GM19238 (cell line): Measurements from ENCODE around the gene TXNL4B.
"Not testable (repeated sequence)": the region's sequence is repeated elsewhere in the genome, so short reads cannot be mapped to it uniquely, and the experiment has no call there.

Experiments
- DNase-seq: peaks from one replicate; pipeline ENCODE4 v3.0.0; 2011; ENCODE audit warnings: low spot score; ENCODE audit not compliant: insufficient read length

The TXNL4B gene

DNA sequence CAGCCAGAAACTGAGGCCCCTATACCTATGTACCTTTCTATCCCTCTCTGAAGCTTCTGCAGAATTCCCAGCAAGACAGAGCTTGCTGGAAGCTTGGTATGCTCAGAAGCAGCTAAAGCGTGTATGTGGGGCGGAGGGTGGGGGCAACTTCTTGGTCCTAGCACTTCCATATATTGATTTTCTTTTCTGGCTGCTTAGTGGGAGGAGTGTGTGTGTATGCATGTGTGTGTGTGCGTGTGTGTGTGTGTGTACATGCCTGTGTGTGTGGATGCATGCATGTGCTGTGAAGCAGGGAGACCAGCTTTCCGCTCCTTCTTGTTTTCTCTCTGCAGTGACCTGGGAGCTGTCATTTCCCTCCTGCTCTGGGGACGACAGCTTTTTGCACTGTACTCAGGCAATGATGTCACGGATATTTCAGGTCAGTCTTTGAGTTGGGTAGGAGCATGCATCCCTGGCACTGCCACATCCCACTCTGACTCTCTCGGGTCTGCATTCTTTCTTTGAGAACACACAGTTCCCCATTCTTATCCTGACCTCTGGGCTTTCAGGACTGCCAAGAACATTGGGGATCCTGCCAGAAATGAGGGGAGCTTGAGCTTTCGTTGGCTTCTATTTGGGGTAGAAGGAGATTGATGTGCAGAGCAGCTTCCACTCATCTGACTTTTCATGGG is 19.7 kb downstream of the TXNL4B start:
- no peak for DNase-seq

DNA sequence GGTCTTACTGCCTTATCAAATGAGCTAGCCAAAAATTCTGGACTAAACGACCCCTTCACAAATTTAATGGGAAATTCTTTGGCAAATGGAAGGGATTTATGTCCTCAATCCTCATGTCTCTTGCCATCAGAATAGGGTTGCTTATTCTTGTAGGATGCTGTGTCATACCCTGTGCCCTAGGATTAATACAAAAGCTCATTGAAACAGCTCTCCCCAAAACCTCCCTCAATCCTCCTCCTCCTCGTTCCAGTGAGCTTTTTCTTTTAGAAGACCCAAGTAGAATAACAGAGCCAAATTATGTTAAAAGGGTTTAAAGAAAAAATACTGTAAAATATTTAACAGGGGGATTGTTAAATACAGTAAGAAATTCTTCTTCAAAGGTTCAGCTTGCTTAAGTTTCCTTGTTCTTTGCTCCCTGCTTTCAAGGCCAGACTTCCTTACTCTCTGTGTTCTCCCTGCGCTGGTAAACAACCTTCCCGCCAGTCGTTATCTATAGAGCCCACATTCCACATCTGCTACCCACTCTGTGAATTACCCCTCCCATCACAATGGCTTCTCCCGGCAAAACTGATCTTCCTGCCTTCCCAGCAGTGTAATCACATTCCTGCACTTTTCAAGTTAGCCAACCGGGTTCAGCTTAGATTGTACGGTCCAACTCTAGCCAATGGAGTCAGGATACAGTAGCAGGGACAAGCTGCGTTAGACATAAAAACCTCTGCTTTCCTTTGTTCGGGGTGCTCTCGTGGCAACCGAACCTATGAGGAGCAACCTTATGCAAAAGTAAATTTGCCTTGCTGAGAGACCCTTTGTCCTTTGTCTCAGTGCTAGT is 20.7 kb downstream of the TXNL4B start:
- no peak for DNase-seq

DNA sequence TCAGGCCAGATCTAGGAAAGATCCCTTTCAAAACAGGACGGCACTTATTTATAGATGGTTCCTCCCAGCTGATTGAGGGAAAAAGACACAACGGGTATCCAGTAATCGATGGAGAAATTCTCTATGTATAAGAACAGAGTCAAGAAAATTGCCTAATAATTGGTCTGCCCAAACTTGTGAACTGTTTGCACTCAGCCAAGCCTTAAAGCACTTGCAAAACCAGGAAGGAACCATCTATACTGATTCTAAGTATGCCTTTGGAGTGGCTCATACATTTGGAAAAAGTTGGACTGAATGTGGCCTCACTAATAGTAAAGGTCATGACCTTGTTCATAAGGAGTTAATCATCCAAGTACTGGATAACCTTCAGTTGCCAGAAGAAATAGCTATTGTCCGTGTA is 24.5 kb downstream of the TXNL4B start:
- DNase-seq: no peak

DNA sequence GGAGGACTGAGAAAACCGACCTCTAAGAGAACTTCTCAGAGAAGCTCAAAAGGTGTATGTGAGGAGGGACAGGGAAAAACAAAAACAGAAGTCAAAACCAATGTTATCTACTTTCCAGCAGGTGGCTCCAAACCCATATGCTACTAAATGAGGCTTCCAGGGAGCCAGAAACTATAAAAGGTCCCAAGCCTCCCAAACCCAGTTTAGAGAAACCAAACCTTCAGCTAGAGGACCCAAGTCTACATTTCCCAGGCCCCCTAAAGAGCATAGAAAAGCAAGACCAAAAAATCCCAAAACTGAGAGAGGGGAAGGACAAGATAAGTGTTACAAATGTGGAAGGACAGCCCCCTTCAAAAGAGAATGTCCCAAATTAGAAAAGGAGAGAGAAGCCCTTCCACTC is 26.7 kb downstream of the TXNL4B start:
- DNase-seq: peak; percentile 67

DNA sequence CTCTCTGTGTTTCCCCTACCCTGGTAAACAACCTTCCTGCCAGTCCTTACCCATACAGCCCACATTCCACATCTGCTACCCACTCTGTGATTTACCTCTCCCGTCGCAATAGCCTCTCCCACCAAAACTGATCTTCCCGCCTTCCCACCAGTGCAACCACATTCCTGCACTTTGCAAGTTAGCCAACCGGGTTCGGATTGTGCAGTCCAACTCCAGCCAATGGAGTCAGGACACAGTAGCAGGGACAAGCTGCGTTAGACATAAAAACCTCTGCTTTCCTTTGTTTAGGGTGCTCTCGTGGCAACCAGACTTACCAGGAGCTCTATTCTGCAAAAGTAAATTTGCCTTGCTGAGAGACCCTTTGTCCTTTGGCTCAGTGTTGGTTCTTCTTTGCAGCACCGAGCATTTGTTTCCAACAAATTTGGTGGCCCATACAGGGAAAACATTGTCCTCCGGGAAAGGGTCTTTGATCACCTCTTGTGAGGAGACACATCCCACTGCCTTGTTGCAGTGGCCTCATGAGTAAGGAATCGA is 29.0 kb downstream of the TXNL4B start:
- DNase-seq: no peak

DNA sequence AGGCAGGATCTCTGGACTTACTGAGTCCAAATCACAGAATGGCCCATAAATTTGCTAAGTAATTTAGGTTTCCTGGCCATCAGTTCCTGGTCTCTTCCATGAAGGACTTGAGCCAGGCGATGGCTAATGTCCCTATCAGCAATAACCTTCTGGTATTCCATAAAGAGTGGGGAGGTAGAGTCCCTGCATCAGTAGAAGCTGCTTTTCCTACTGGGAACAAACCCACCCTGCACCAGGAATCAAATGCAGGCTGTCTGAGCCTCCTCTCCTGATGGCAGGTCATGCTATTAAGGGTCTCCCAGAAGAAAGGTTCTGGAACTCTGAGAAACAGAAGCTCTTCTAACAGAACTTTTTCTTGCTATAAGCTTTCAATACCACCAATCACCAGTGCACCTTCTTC is 31.9 kb downstream of the TXNL4B start:
- no peak for DNase-seq

DNA sequence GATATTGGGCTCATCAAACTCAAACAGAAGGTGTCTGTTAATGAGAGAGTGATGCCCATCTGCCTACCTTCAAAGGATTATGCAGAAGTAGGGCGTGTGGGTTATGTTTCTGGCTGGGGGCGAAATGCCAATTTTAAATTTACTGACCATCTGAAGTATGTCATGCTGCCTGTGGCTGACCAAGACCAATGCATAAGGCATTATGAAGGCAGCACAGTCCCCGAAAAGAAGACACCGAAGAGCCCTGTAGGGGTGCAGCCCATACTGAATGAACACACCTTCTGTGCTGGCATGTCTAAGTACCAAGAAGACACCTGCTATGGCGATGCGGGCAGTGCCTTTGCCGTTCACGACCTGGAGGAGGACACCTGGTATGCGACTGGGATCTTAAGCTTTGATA is 33.0 kb downstream of the TXNL4B start:
- DNase-seq: no peak

DNA sequence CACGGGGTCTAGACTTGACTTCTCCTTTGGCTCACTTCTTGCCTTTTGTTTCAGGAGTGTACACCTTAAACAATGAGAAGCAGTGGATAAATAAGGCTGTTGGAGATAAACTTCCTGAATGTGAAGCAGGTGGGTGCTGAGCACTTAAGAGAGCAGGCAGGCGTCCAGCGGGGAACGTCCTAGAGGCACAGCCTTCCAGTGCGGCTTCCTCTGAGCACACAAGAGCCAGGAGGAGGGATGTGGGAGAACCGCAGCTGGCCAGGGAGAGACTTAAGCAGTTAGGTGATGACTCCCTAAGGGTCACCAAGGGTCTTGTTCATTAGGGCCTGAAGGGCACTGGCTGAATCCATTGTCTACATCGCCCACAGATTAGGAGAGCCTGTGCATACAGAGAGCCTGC is 34.4 kb downstream of the TXNL4B start:
- DNase-seq: not testable (repeated sequence)

DNA sequence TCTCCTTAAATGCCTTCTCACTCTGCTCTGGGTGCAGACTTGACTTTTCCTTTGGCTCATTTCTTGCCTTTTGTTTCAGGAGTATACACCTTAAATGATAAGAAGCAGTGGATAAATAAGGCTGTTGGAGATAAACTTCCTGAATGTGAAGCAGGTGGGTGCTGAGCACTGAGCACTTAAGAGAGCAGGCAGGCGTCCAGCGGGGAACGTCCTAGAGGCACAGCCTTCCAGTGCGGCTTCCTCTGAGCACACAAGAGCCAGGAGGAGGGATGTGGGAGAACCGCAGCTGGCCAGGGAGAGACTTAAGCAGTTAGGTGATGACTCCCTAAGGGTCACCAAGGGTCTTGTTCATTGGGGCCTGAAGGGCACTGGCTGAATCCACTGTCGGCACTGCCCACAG is 36.1 kb downstream of the TXNL4B start:
- not testable (repeated sequence) for DNase-seq

DNA sequence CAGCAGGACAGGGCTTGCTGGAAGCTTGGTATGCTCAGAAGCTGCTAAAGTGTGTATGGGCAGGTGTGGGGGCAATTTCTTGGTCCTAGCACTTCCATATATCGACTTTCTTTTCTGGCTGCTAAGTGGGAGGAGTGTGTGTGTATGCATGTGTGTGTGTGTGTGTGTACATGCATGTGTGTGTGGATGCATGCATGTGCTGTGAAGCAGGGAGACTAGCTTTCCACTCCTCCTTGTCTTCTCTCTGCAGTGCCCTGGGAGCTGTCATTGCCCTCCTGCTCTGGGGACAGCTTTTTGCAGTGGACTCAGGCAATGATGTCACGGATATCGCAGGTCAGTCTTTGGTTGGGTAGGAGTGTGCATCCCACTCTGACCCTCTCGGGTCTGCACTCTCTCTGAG is 37.5 kb downstream of the TXNL4B start:
- no peak for DNase-seq

DNA sequence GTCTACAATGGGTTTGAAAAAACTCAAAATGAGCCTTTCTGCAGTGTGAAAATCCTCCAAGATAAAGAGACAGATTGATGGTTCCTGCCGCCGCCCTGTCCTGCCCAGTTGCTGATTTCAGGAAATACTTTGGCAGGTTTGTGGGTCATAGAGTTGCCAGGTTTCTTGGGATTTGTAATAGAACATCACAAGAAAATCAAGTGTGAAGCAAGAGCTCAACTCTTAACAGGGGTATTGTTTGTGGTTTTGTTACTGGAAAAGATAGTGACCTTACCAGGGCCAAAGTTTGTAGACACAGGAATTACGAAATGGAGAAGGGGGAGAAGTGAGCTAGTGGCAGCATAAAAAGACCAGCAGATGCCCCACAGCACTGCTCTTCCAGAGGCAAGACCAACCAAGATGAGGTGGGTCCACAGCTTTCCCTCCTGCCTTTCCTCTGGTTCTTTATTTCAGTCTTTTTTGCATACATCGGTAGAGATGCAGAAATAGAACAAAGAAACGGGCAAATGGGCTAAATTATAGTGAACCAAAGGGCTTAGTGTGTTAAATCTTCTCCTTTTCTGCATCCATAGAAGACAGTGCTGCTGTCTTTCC is 39.1 kb downstream of the TXNL4B start, which contains the start of gene HP:
TSS of gene HP (plus strand) at position 252 of the 594 bp plus-strand sequence. CDS start at position 400, 148 bp downstream.
- DNase-seq: not testable (repeated sequence)

DNA sequence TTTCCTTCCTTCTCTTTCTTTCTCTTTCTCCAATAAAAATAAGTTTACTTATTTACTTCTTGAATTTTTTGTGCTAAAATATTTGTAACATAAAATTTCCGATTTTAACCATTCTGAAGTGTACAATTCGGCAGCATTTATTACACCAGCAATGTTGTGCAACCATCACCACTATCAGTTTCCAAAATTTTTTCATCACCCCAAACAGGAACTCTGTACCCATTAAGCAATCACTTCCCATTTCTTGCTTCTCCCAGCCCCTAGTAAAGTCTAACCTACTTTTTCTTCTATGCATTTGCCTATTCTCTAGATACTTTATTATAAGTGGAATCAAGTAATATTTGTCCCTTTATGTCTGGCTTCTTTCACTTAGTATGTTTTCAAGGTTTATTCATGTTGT is 41.6 kb downstream of the TXNL4B start:
- DNase-seq: no peak

DNA sequence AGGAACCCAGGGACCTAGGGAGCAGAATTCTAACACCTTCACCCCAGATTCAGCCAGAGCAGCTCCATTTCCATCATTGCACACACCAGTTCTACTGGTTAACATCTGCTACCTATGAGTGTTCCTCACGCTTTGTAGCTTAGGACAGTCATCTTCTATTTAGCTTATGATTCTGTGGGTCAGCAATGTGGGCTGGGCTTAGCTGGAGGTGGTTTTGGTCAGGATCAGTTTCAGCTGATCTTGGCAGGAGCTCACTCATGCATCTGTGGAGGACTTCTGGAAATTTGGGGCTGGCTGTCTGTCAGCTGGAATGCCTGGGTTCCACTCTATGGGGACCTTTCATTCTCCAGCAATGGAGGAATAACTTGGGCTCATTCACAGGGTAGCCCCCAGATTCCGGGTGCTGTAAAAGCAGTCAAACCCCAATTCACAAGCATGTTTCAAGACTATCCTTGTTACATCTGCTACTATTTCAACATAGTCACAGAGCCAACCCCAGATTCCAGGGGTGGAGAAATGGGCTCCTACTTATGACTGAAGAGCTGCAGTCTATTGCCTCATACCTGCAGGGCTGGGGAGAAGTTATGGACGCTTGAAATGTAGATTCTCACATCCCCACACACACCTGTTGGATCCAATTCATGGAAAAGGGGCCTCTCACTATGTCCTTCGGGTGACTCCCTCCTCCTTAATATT is 42.5 kb downstream of the TXNL4B start:
- no peak for DNase-seq

DNA sequence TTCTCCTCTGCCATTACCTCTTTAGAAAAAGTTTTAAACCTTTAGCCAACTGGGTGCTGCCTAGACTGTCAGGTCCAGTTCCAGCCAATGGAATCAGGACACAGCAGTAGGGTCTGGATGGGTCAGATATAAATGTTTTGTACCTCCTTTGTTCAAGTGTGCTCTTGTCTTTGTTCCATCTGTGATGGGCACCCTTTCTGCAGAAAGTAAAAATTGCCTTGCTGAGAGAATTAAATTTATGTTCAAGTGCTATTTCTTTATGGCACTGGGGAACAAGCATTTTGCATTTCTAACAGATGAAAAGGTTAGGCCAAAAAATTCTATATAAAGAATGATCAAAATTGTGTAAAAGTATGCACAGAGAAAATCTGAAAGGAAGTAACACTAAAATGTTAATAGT is 44.3 kb downstream of the TXNL4B start:
- no peak for DNase-seq

DNA sequence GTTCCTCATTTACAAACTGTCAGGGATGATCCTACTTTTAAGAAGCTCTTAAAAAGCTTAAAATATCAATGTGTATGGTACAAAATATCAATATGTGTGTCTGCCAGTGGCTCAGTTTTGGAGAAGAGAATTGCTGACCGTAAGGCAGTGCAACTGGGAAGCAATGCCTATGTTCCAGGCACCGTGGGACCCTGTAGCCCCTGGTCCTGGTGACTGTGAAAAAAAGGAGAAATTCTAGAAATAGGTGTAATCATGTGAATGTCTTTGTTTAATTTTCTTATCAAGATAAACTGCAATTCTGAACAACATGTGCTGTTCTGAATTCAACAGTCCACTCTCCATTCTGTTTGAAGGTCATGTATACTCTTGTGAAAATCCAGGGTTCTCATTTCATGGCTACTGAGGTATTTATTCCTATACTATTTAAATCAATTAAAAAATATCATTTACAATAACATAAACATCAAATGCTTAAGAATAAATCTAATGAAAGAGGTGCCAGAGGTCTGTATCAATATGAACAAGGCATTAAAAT is 48.5 kb downstream of the TXNL4B start:
- DNase-seq: no peak

DNA sequence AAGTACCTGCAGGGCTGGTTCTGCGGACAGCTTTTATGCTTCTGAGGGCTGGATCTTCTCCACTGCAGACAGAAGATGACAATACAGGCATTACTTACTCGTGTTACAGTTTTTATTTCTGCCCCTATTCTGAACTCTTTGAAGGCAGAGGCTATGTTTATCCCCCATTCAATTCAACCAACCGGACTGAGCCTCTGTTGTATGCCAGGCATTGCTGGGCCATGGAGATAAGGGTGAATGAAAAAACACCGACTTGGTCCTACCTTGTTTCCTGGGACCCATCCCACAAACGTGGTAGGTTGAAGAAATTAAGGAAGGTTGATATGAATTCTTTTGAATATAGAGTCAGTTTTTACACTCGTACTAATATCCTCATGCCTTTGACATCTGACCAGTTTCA is 49.1 kb downstream of the TXNL4B start:
- DNase-seq: no peak

DNA sequence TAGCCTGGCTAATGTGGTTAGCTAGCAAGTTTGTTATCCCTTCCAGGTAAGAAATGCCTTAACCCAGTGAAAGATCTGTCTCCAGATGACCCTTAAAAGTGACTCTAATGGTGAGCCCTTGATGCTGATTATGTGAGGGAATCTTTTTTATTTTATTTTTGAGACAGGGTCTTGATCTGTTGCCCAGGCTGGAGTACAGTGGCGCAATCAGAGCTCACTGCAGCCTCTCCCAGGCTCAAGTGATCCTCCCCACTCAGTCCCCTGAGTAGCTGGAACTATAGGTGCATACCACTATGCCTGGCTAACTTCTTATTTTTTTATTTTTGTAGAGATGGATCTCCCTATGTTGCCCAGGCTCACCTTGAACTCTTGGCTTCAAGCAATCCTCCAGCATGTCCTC is 49.9 kb downstream of the TXNL4B start:
- no peak for DNase-seq

DNA sequence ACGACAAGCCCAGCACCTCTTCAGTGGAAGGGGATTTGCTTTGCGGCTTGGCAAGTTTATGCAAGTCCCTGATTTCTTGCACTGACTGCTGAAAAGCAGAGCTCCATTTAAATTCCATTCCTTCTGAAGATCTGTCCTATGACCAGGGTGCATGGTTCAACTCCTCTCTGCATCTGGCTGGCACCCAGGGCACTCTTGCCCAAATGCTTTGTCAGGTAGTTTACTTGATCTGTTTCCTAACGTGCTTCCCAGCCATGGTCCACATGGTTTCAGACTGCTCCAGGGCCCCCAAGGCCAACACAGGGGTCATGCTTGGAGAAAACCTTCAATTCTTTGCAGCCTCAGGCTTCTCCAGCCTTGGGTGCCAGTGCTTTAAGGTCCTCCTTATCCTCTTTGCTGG is 50.4 kb downstream of the TXNL4B start:
- DNase-seq: no peak

DNA sequence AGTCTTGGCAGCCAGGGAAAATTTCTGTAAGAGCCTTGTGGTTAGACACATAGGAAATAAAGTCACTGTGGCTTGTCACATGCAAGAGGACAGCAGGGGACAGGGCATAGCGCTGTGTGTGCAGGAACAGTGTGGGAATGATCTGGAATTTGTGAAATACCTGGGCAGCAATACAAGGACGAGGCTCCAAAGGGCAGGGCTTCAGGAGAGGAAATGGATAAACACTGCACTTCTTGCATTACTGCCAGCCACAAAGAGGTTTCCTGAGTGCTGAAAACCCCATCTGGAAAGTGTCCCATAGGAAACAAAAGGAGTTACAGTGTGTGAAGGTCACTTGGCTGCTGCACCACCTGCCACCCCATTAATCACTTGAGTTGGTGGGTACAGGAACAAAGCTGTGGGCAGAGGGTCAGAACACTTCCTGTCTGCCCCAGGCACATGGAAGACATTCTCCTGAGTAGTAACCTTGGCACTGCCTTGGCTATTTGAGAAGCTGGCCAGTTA is 51.2 kb downstream of the TXNL4B start:
- no peak for DNase-seq

DNA sequence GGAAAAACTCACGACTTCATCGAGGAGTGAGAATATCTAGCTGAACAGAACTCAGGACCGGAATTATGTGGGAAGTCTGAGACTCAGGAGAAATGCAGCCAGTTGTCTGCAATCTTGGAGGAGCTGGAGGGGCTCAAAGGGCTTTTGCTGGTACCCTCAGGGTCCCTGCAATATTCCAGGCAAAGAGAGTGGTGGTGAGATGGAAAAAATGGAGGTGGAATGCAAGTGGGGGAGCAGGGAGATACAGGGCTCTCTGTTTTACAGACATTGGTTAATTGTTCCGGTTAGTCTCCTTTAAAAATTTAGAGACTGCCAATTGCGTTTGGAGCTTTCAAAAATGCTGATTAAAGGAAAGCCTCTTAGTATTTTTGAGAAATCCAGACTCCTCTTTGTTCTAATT is 57.3 kb downstream of the TXNL4B start:
- DNase-seq: no peak
